Panc1 (cell line): Measurements from ENCODE around the gene ZNF507. TPM values are rescaled to one million over a fixed set of nuclear protein-coding genes. Genes with fewer than 3 reads are reported as not detected.

Source experiments
- ATAC-seq: fragments of 200-7000 bp; cut with Tn5 transposase; 2 replicates; pipeline ENCODE4 v1.9.1; 2020; ENCODE audit warnings: mild to moderate bottlenecking, moderate library complexity
- BruUV-seq: library from RNA; stranded (reverse); fragments of 400-500 nt; replicated peaks from 2 replicates; lab custom pipeline; 2021; lab: Mats Ljungman, UMichigan
- CTCF ChIA-PET: fragments of 300-600 bp; sonication (Branson Sonifier 250); formaldehyde crosslinking; loops from one replicate; lab custom pipeline; 2022; ENCODE audit warnings: antibody characterized with exemption; lab: Charles Lee
- POLR2A ChIA-PET: fragments of 300-600 bp; sonication (Branson Sonifier 250); formaldehyde crosslinking; loops from one replicate; lab custom pipeline; 2022; ENCODE audit warnings: antibody characterized with exemption; lab: Charles Lee
- DNase-seq: peaks from one replicate; pipeline ENCODE4 v3.0.0-alpha.2; 2010; ENCODE audit warnings: low read depth, low spot score
- H3K27ac ChIP-seq: 2 replicates; pipeline ENCODE4 v1.5.1; 2011; ENCODE audit warnings: mild to moderate bottlenecking, low read length, inconsistent platforms
- H3K27me3 ChIP-seq: fragments of 200-500 bp; sonication (Bioruptor generic); 2 replicates; pipeline ENCODE4 v1.6.0; 2014; ENCODE audit warnings: low read length, inconsistent platforms; ENCODE audit not compliant: control insufficient read depth, insufficient read depth
- H3K36me3 ChIP-seq: fragments of 200-500 bp; sonication (Bioruptor generic); 2 replicates; pipeline ENCODE4 v1.5.1; 2014; ENCODE audit warnings: inconsistent platforms, mild to moderate bottlenecking, low read length, moderate library complexity; ENCODE audit not compliant: control insufficient read depth, insufficient read depth
- H3K4me1 ChIP-seq: 2 replicates; pipeline ENCODE4 v1.5.1; 2011; ENCODE audit warnings: inconsistent platforms, mild to moderate bottlenecking, low read length, moderate library complexity; ENCODE audit not compliant: control insufficient read depth, insufficient read depth
- H3K4me3 ChIP-seq, 2 experiments: 2 replicates each; pipeline ENCODE4 v1.5.1; 2011 to 2012; ENCODE audit warnings: low read depth in 2 of 2, low read length in 2 of 2, mild to moderate bottlenecking in 2 of 2, inconsistent platforms in 1 of 2, moderate library complexity in 1 of 2
- H3K9me3 ChIP-seq: fragments of 200-500 bp; sonication (Bioruptor generic); 2 replicates; pipeline ENCODE4 v1.5.1; 2014; ENCODE audit warnings: low read depth, mild to moderate bottlenecking, inconsistent platforms, low read length, moderate library complexity; ENCODE audit not compliant: control insufficient read depth, insufficient read depth
- POLR2AphosphoS5 ChIP-seq: IDR thresholded peaks from 2 replicates; pipeline ENCODE4 v1.6.1; 2012; ENCODE audit warnings: mild to moderate bottlenecking, low read depth, low read length, moderate library complexity
- SIN3A ChIP-seq: IDR thresholded peaks from 2 replicates; pipeline ENCODE4 v1.6.1; 2012; ENCODE audit warnings: low read depth, mild to moderate bottlenecking, low read length, moderate library complexity, borderline replicate concordance; ENCODE audit not compliant: insufficient read depth
- TCF7L2 ChIP-seq: IDR thresholded peaks from 2 replicates; pipeline ENCODE4 v1.6.1; 2011; ENCODE audit warnings: mild to moderate bottlenecking, low read depth, low read length, inconsistent platforms
- in situ Hi-C: cut with HindIII; loops from 2 replicates; pipeline ENCODE4 v1.10.0; 2016; ENCODE audit warnings: low sequenced_read_pairs, low pct_unique_long_range_greater_than_20kb
- intact Hi-C: fragments of 100-400 bp; cut with micrococcal nuclease; formaldehyde crosslinking; loops from one replicate; pipeline ENCODE4 v1.10.0; 2022; ENCODE audit not compliant: unreplicated experiment
- total RNA-seq: library from RNA; stranded (reverse); gene quantifications from one replicate; pipeline ENCODE4 v1.2.1, GENCODE V29; 2021; ENCODE audit not compliant: unreplicated experiment
- TF ChIP-seq, protein P1 (sequence below): fragments of 450-650 bp; IDR thresholded peaks from 2 replicates; pipeline ENCODE4 v1.5.1; 2017; ENCODE audit warnings: mild to moderate bottlenecking
- TF ChIP-seq, protein P2 (sequence below), 2 experiments: IDR thresholded peaks; 2 replicates each; pipeline ENCODE4 v1.6.1; 2011 to 2012; ENCODE audit warnings: low read depth in 2 of 2, control low read depth in 1 of 2, low read length in 1 of 2, mild to moderate bottlenecking in 1 of 2, moderate library complexity in 1 of 2; ENCODE audit not compliant: insufficient read depth in 1 of 2

Gene ZNF507
- total RNA-seq, 1 experiment from 2014 or later: 28.3 TPM

DNA sequence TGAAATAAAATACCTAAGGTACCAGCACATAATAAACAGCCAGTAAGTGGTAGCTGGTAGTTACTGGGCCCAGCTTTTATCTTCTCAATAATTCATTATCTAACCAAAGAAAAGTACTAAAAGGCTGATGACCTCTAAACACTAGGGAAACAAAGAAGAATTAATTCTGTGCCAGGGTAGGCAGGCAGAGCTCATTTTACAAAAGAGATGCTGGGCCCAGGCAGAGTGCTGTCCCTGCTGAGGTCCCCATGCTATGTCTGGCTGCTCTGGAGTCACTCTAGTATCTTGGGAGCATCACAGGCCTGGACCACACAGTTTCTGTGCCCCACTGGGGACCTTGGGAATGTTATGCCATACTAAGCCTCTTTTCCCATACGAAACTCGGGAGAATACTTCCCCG lies 18.2 kb downstream of the ZNF507 start:
- ChIA-PET CTCF (no interaction called here), POLR2A (interaction anchor here (0.6 kb wide), 1 partner anchor 11 kb away, joined by 8 read pairs; no protein-coding TSS in a partner anchor)
- ATAC-seq (no peak), DNase-seq (no peak)
- no peaks in the 10 kb centered on the region for H3K27me3 ChIP-seq
- TF ChIP-seq TCF7L2 (no peak), POLR2AphosphoS5 (no peak), SIN3A (no peak)
- TF ChIP-seq, protein P1, sequence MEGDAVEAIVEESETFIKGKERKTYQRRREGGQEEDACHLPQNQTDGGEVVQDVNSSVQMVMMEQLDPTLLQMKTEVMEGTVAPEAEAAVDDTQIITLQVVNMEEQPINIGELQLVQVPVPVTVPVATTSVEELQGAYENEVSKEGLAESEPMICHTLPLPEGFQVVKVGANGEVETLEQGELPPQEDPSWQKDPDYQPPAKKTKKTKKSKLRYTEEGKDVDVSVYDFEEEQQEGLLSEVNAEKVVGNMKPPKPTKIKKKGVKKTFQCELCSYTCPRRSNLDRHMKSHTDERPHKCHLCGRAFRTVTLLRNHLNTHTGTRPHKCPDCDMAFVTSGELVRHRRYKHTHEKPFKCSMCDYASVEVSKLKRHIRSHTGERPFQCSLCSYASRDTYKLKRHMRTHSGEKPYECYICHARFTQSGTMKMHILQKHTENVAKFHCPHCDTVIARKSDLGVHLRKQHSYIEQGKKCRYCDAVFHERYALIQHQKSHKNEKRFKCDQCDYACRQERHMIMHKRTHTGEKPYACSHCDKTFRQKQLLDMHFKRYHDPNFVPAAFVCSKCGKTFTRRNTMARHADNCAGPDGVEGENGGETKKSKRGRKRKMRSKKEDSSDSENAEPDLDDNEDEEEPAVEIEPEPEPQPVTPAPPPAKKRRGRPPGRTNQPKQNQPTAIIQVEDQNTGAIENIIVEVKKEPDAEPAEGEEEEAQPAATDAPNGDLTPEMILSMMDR: no peak
- TF ChIP-seq, protein P2, sequence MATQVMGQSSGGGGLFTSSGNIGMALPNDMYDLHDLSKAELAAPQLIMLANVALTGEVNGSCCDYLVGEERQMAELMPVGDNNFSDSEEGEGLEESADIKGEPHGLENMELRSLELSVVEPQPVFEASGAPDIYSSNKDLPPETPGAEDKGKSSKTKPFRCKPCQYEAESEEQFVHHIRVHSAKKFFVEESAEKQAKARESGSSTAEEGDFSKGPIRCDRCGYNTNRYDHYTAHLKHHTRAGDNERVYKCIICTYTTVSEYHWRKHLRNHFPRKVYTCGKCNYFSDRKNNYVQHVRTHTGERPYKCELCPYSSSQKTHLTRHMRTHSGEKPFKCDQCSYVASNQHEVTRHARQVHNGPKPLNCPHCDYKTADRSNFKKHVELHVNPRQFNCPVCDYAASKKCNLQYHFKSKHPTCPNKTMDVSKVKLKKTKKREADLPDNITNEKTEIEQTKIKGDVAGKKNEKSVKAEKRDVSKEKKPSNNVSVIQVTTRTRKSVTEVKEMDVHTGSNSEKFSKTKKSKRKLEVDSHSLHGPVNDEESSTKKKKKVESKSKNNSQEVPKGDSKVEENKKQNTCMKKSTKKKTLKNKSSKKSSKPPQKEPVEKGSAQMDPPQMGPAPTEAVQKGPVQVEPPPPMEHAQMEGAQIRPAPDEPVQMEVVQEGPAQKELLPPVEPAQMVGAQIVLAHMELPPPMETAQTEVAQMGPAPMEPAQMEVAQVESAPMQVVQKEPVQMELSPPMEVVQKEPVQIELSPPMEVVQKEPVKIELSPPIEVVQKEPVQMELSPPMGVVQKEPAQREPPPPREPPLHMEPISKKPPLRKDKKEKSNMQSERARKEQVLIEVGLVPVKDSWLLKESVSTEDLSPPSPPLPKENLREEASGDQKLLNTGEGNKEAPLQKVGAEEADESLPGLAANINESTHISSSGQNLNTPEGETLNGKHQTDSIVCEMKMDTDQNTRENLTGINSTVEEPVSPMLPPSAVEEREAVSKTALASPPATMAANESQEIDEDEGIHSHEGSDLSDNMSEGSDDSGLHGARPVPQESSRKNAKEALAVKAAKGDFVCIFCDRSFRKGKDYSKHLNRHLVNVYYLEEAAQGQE (IDR thresholded peaks at IDR 0.05; ENCODE audit: insufficient read depth in 1 of 2, low read depth in 2 of 2, low read length in 1 of 2): no peak
- in situ Hi-C loops: no loop called here
- H3K4me1 ChIP-seq: peaks cover 4% of the 10 kb centered on the region; the same call in 1 of the 2 replicates
- peaks cover 32% of the 10 kb centered on the region for H3K36me3 ChIP-seq
- intact Hi-C loops: no loop called here
- BruUV-seq: no TSS peak
- H3K4me3 ChIP-seq: no peak overlapping the region
- peak overlapping the region; percentile 64 for H3K27ac ChIP-seq
- H3K9me3 ChIP-seq: no peaks in the 10 kb centered on the region

DNA sequence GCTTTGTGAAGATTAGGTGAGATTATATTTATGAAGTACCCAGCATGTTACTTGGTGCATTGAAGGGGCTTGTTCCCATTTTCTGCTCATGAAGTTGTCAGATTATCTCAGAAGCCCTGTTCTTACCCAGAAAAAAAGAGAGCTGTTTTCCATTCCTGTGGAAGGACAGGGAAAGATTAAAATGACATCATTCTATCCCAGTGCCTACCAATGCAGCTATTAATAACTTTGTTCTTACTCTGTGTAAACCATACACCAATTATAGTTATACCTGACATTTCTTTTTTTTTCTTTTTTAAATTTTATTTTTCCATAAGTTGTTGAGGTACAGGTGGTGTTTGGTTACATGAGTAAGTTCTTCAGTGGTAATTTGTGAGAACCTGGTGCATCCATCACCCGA lies 18.6 kb downstream of the ZNF507 start:
- Histone ChIP-seq H3K4me3 (no peak overlapping the region), H3K27ac (peak overlapping the region; percentile 64; the same call in 1 of the 2 replicates), H3K27me3 (no peaks in the 10 kb centered on the region), H3K4me1 (peaks cover 4% of the 10 kb centered on the region; the same call in 1 of the 2 replicates), H3K9me3 (no peaks in the 10 kb centered on the region), H3K36me3 (peaks cover 28% of the 10 kb centered on the region)
- CTCF ChIA-PET: no interaction called here
- DNase-seq (no peak), ATAC-seq (no peak)
- in situ Hi-C loops (no loop called here), intact Hi-C loops (no loop called here)
- POLR2A ChIA-PET: no interaction called here
- TF ChIP-seq, protein P2 (IDR thresholded peaks at IDR 0.05; ENCODE audit: insufficient read depth in 1 of 2, low read depth in 2 of 2, low read length in 1 of 2): no peak
- TF ChIP-seq SIN3A (no peak), POLR2AphosphoS5 (no peak), TCF7L2 (no peak)
- TF ChIP-seq, protein P1: no peak
- BruUV-seq: no TSS peak
